Stimulated activated naive CD4-positive, alpha-beta T cell treated with Interleukin-2 at 50 U/mL for 16 hours (primary cell): ENCODE data around the gene AGRN.
"Not testable (repeated sequence)": the region's sequence is repeated elsewhere in the genome, so short reads cannot be mapped to it uniquely, and the experiment has no call there.

ENCODE experiments used
- DNase-seq: peaks from one replicate; lab custom pipeline; 2025; lab: John Stamatoyannopoulos, UW

The AGRN gene

GRCh38 chr1:1067284-1067859 lies 47.5 kb downstream of the AGRN start:
- DNase-seq = no peak

- no peak for DNase-seq
These were observed 48.1 kb downstream of the AGRN start for GRCh38 chr1:1067860-1068516.

- DNase-seq = peak; percentile 32
These were observed 48.7 kb downstream of the AGRN start for GRCh38 chr1:1068517-1069055.

GRCh38 chr1:1069056-1069710 lies 49.3 kb downstream of the AGRN start:
- DNase-seq = peak; percentile 78

- DNase-seq = no peak
These were observed 50.1 kb downstream of the AGRN start for GRCh38 chr1:1069711-1070676.

GRCh38 chr1:1071486-1072298 lies 51.8 kb downstream of the AGRN start:
- no peak for DNase-seq

GRCh38 chr1:1072299-1072848 lies 52.5 kb downstream of the AGRN start:
- no peak for DNase-seq

GRCh38 chr1:1072849-1073742 lies 53.2 kb downstream of the AGRN start:
- DNase-seq = no peak

GRCh38 chr1:1073743-1074587 lies 54.0 kb downstream of the AGRN start, which contains the start of gene RNF223:
TSS of gene RNF223 (minus strand) at chr1:1074306. CDS start at chr1:1072566, 1,740 bp downstream.
- no peak for DNase-seq

- no peak for DNase-seq
These were observed 54.8 kb downstream of the AGRN start for GRCh38 chr1:1074631-1075147.

GRCh38 chr1:1075148-1075935 lies 55.4 kb downstream of the AGRN start:
- no peak for DNase-seq

GRCh38 chr1:1077396-1077795 lies 57.5 kb downstream of the AGRN start:
- not testable (repeated sequence) for DNase-seq

- DNase-seq = peak; percentile 33
These were observed 59.6 kb downstream of the AGRN start for GRCh38 chr1:1079408-1080121.

- DNase-seq = no peak
These were observed 60.3 kb downstream of the AGRN start for GRCh38 chr1:1080122-1080757.

- DNase-seq = no peak
These were observed 61.0 kb downstream of the AGRN start for GRCh38 chr1:1080951-1081310.
